ENCODE measurements around the gene NUB1.

GRCh38 chr7:151406051-151406875 lies 64.7 kb downstream of the NUB1 start:
- TF ChIP-seq EZH2 (IDR thresholded peaks at IDR 0.05; ENCODE audit: low read length) = no peak
- TF ChIP-seq CTCF (optimal IDR thresholded peaks at IDR 0.05 in 1 of 3, IDR thresholded peaks at IDR 0.05 in 1 of 3, conservative IDR thresholded peaks at IDR 0.05 in 1 of 3; ENCODE audit: extremely low read depth in 1 of 3, insufficient read depth in 2 of 3, low read length in 3 of 3) = no peak
